Measurements from ENCODE around the gene CABYR. TPM values are rescaled to one million over a fixed set of nuclear protein-coding genes. Genes with fewer than 3 reads are reported as not detected.

Gene CABYR
- total RNA-seq, 2 experiments from 2014 or later, result 1.3 to 2.1 TPM

DNA sequence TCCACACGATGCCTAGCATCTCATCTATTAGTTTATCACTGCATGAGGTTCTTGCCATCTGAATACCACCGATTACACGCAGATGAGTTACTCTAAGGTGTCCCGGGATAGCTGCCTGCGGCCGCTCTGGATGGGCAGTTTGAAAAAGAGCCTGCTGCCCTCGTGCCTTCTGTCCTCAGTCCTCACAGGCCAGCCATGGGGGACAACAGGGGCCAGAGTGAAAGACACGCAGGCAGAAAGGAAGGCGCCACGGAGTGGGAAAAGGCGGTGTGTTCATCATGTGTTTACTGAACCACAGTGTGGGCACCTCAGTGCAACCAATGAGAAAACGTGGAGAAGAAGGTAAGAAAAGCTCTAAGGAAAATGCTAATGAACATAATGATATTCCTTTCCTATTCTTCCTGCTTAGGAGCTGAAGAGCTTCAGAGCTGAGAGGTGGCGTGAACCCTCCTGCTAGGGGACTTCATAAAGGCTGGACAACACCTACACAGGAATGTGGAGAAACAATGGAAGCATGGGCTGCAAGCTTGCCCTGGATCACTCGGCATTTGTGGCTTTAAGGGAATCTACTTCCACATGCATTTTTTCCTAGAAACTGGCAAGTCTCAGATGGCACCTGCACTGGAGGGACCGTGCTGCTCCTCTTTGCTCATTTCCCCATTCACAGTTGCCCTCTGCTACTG is 50.9 kb downstream of the CABYR start:
- ATAC-seq, result no peak
- ChIA-PET POLR2A (no interaction called here), CTCF (interaction anchor here (4.3 kb wide), 1 partner anchor 13 kb away, joined by 19 read pairs; no protein-coding TSS in a partner anchor)
- Mint-ChIP-seq H3K9me3 (no peaks in the 10 kb centered on the region), H3K27ac (no peak overlapping the region), H3K4me3 (no peak overlapping the region), H3K27me3 (peaks cover 3% of the 10 kb centered on the region), H3K4me1 (ENCODE audit: low read depth) (no peaks in the 10 kb centered on the region), H3K36me3 (ENCODE audit: low read depth) (no peaks in the 10 kb centered on the region)
- intact Hi-C loops (cut with micrococcal nuclease), result no loop called here
- TF ChIP-seq CTCF (IDR thresholded peaks at IDR 0.05), result no peak
- no peak for DNase-seq

GRCh38 chr18:24190590-24190989 is 51.7 kb downstream of the CABYR start:
- peaks cover 3% of the 10 kb centered on the region for H3K27me3 Mint-ChIP-seq
- no peak overlapping the region for H3K27ac Mint-ChIP-seq
- no peak for TF ChIP-seq CTCF (IDR thresholded peaks at IDR 0.05)
- no peaks in the 10 kb centered on the region for H3K36me3 Mint-ChIP-seq (ENCODE audit: low read depth)
- ChIA-PET POLR2A (no interaction called here), CTCF (interaction anchor here (1.2 to 1.8 kb wide), 2 partner anchors 8 to 14 kb away, joined by 3 to 11 read pairs; no protein-coding TSS in a partner anchor)
- no peak overlapping the region for H3K4me3 Mint-ChIP-seq
- intact Hi-C loops (cut with micrococcal nuclease), result no loop called here
- H3K9me3 Mint-ChIP-seq, result no peaks in the 10 kb centered on the region
- no peak for DNase-seq
- no peaks in the 10 kb centered on the region for H3K4me1 Mint-ChIP-seq (ENCODE audit: low read depth)
- no peak for ATAC-seq

DNA sequence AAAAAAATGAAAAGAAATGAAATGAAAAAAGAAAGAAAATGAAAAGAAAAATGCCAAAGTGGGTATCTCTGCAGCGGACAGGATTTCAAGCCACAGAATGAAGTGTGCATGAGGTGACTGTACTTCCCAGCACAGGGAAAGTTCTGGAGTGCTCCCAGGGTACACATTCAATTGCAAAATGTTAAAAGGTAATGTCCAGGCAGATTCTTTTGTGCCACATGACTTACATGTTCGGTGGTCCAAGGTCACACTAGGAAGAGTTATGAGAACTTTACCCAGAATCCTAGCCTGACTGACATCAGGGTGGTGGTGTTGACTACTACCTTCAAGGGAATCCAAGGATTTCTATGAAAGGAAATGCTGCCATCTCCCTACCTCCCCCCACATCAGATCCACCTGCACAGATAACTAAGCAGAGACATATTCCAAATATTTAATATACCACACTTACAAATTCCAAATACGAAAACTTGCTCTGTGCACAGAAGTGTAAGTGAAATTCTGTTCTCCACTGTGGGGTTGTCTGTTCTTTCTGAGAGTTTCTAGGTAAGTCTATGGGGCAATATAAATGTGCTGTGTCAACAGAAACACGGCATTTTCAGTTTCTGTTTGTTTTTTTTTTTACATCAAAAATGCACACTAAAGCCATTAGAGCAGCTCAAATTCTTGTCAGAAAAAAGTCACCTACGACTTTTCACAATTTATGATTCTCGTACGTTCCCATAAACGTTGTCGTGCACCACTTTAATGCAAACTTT is 56.6 kb downstream of the CABYR start:
- TF ChIP-seq CTCF (IDR thresholded peaks at IDR 0.05), result no peak
- Mint-ChIP-seq H3K27me3 (no peaks in the 10 kb centered on the region), H3K36me3 (ENCODE audit: low read depth) (no peaks in the 10 kb centered on the region), H3K27ac (no peak overlapping the region), H3K4me3 (no peak overlapping the region), H3K9me3 (no peaks in the 10 kb centered on the region), H3K4me1 (ENCODE audit: low read depth) (no peaks in the 10 kb centered on the region)
- POLR2A ChIA-PET, result no interaction called here
- ATAC-seq (no peak), DNase-seq (no peak)
- intact Hi-C loops (cut with micrococcal nuclease), result no loop called here
- CTCF ChIA-PET, result no interaction called here

DNA sequence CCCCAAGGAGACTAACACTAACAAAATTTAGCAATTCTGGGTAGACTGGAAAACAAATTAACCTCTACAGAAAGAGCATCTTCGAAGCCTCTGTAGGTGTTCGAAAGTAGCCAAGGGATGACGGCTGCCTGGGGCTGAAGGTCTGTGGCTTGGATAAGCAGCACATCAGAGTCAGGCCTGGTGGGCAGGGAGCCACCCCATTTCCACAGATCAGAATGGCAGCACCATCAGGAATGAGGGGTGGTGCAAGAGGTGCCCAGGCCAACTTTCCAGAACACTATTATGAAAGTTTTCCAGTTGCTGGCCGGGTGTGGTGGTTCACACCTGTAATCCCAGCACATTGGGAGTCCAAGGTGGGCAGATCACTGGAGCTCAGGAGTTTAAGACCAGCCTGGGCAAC is 57.9 kb downstream of the CABYR start:
- no peak for DNase-seq
- no peaks in the 10 kb centered on the region for H3K27me3 Mint-ChIP-seq
- H3K9me3 Mint-ChIP-seq, result no peaks in the 10 kb centered on the region
- TF ChIP-seq CTCF (IDR thresholded peaks at IDR 0.05), result no peak
- POLR2A ChIA-PET, result interaction anchor here (0.6 kb wide), 1 partner anchor 1755 kb away, joined by 3 read pairs; no protein-coding TSS in a partner anchor
- H3K4me1 Mint-ChIP-seq (ENCODE audit: low read depth), result no peaks in the 10 kb centered on the region
- H3K4me3 Mint-ChIP-seq, result no peak overlapping the region
- no peaks in the 10 kb centered on the region for H3K36me3 Mint-ChIP-seq (ENCODE audit: low read depth)
- H3K27ac Mint-ChIP-seq, result no peak overlapping the region
- intact Hi-C loops (cut with micrococcal nuclease), result no loop called here
- CTCF ChIA-PET, result no interaction called here
- no peak for ATAC-seq

GRCh38 chr18:24197412-24197811 is 58.5 kb downstream of the CABYR start:
- ChIA-PET POLR2A (no interaction called here), CTCF (no interaction called here)
- H3K4me1 Mint-ChIP-seq (ENCODE audit: low read depth), result no peaks in the 10 kb centered on the region
- no peak overlapping the region for H3K27ac Mint-ChIP-seq
- intact Hi-C loops (cut with micrococcal nuclease), result no loop called here
- no peaks in the 10 kb centered on the region for H3K9me3 Mint-ChIP-seq
- no peak for DNase-seq
- H3K4me3 Mint-ChIP-seq, result no peak overlapping the region
- H3K36me3 Mint-ChIP-seq (ENCODE audit: low read depth), result no peaks in the 10 kb centered on the region
- no peak for TF ChIP-seq CTCF (IDR thresholded peaks at IDR 0.05)
- no peaks in the 10 kb centered on the region for H3K27me3 Mint-ChIP-seq
- ATAC-seq, result no peak
